GM18858 (cell line): Measurements from ENCODE around the gene TTLL8.
A peak's percentile ranks its signal among the peaks of the same experiment; 100 is the strongest.
"Not testable (repeated sequence)": the region's sequence is repeated elsewhere in the genome, so short reads cannot be mapped to it uniquely, and the experiment has no call there.

Experiments
- ATAC-seq: cut with Tn5 transposase; IDR thresholded peaks from one replicate; pipeline ENCODE4 v1.9.1; 2021; ENCODE audit not compliant: unreplicated experiment

Gene TTLL8

GRCh38 chr22:49992921-49993648, 65.0 kb downstream of the TTLL8 start:
- no peak for ATAC-seq

GRCh38 chr22:49991907-49992533, 66.1 kb downstream of the TTLL8 start:
- ATAC-seq, result no peak

GRCh38 chr22:49991167-49991566, 66.9 kb downstream of the TTLL8 start:
- no peak for ATAC-seq

DNA sequence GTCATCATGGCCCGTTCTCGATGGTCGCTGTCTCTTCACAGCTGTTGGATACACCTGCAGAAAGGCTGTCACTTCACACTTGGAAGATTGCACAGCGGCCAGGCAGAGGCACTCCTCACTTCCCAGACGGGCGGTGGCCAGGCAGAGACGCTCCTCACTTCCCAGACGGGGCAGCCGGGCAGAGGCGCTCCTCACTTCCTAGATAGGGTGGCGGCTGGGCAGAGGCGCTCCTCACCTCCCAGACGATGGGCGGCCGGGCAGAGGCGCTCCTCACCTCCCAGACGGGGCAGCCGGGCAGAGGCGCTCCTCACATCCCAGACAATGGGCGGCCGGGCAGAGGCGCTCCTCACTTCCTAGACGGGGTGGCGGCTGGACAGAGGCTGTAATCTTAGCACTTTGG, 68.3 kb downstream of the TTLL8 start:
- not testable (repeated sequence) for ATAC-seq

GRCh38 chr22:49986325-49986724, 71.8 kb downstream of the TTLL8 start:
- no peak for ATAC-seq

DNA sequence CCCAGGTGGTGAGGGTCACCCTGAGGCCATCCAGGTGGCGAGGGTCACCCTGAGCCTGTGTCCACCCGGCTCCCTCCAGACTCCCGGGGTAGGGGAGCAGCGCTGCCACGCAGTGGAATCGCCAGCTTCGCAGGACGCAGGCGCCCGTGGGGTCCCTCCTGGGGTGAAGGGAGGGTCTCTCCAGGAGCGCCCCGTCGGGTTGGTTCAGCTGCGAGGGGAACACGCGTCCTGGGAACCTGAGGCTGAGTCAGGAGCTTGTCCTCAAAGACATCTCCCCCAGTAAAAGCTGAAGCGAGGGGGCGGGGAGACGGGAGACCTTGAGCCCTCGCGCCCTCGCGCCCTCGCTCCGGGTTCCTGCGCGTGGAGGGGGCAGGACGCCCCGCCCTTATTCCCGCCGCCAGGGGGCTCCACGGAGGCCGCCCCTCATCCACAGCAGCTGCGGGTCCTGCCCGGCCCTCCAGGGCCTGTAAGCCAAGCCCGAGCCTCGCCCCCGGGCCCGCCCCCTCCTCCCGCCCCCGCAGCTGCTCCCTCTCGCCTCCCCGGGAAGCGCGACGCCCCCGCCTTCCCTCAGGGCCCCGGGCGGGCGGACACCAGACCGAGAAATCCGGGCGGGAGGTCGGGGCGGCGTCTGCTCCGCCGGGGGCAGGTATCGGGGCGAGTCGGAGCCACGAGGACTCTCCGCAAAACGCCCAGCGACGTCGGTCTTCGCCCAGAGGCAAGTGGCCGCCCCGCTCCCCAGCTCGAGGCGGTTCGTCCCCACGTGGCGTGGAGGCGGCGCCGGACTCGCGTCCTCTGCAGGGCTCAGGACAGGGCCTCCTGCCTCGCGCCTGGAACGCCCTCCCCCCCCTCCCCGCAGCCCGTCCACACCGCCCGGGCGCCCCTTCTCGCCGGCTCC, 74.7 kb downstream of the TTLL8 start:
- ATAC-seq, result no peak

GRCh38 chr22:49981799-49982198, 76.3 kb downstream of the TTLL8 start:
- not testable (repeated sequence) for ATAC-seq

DNA sequence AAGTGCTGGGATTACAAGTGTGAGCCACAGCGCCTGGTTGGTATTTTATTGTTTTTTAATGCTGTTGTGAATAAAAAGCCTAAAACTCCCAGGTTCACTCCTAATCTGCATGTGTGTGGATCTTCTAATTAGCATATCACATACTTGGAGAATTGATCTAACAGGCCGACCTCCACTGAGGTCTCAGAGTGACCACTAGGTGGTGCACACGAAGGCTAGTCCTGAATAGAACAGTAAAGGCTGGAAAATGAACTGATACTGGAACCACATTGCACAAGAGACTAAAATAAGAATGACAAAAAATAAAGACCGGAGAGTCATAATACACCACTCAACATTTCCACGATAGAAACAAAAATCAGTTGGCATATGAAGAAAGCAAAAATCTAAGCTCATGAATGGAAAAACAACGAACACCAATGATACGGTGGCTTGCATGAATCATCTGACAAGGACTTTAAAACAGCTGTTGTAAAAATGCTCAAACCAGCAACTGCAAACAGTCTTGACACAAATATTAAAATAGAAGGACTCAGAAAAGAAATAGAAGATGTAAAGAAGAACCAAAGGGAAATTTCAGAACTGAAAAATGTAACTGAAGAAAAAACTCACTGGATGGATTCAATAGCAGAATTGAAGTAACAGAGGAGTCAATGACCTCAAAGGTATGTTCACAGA, 78.4 kb downstream of the TTLL8 start:
- no peak for ATAC-seq

DNA sequence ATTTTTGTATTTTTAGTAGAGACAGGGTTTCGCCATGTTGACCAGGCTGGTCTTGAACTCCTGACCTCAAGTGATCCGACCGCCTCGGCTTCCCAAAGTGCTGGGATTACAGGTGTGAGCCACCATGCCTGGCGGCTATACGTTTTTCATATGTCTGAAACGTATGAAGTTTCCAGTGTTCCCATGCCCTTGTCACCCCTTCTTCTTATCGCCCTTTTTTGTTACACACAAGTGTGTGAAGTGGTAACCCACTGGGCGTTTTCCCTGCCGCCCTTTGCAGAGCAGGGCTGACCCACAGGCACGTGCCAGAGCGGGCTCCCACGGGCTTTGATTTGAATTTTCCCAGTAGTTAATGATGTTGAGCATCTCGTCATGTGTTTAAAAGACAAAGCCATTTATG, 80.5 kb downstream of the TTLL8 start:
- ATAC-seq, result no peak

DNA sequence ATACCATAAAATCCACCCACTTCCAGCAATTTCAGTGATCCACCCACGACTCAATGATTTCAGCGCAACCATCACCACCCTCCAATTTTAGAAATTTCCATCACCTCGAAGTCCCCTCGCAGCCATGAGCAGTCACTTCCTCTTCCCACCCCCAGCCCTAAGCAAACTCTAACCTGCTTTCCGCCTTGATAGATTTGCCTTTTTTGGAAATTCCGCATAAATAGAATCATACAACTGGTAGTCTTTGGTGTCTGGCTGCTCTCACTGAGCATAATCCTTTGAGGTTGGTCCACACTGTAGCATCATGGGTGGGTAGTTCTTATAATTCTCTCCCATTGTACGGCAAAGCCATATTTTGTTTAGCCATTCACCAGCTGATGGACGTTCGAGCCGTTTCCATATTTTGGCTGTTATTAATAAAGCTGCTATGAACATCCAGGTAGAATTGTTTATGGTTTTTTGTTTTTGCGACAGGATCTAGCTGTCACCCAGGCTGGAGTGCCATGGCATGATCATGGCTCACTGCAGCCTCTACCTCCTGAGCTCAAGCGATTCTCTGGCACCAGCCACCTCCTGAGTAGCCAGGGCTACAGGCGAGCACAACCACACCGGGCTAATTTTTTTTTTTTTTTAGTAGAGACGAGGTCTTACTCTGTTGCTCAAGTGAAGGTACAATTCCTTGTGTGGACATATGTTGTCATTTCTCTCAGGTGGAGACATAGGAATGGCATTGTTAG, 81.5 kb downstream of the TTLL8 start:
- no peak for ATAC-seq

- ATAC-seq, result no peak
Measured at GRCh38 chr22:49975543-49976389, 82.3 kb downstream of the TTLL8 start.

DNA sequence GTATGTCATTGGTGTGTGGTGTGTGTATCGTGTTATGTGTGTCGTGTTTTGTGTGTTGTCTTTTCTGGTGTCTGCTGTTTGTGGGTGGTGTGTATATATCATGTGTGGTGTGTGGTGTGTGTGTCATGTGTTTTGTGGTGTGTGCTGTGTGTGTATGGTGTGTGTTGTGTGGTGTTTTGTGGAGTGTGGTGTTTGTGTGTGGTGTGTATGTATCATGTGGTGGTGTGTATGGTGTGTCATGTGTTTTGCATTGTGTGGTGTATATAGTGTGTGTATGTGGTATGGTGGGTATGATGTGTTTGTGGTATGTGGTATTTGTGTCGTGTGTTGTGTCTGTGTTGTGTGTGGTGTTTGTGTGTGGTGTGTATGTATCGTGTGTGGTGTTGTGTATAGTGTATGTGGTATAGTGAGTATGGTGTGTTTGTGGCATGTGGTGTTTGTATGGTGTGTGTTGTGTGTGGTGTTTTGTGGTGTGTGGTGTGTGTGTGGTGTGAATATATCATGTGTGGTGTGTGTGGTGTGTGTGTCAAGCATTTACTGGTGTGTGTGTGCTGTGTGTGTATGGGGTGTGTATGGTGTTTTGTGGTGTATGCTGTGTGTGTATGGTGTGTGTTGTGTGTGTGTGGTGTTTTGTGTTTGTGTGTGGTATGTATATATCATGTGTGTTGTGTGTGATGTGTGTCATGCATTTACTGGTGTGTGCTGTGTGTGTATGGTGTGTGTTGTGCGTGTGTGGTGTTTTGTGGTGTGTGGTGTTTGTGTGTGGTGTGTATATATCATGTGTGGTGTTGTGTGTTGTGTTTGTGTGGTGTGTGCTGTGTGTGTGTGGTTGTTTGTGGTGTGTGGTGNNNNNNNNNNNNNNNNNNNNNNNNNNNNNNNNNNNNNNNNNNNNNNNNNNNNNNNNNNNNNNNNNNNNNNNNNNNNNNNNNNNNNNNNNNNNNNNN, 84.8 kb downstream of the TTLL8 start:
- no peak for ATAC-seq

DNA sequence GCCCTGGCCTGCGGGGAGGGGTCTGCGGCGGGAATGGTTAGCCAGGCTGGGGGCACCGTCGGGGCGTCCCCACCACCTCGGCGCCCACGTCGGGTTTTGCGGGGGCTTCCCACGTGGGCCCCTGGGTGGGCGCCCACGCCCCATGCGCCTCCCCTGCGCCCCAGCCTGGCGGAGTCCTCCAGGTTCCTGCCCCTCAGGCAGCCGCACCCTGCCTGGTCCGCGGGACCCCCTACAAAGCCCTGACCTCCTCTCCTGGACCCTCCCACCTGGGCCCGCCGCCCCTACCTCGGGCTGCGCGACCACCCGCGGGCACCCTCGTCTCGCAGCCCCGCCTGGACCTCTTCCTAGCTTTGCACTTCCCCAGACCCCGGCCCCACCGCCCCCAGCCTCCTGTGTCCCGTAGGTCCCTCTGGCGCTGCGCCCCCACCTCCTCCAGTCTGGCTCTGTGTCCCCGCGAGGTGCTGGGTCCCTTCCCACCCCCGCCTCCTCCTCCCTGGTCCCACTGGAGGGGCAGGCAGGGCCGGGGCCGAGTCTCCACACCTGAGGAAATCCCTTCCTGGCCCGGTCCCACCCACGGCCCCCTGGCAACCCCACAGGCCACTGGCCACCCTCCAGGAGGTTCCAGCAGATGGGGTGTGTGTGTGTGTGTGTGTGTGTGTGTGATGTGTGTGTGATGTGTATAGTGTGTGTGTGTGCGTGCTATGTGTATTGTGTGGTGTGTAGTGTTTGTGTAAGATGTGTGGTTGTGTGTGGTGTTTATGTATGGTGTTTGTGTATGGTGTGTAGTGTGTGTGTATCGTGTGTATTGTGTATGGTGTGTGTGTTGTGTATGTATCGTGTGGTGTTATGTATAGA, 85.7 kb downstream of the TTLL8 start:
- ATAC-seq, result no peak

DNA sequence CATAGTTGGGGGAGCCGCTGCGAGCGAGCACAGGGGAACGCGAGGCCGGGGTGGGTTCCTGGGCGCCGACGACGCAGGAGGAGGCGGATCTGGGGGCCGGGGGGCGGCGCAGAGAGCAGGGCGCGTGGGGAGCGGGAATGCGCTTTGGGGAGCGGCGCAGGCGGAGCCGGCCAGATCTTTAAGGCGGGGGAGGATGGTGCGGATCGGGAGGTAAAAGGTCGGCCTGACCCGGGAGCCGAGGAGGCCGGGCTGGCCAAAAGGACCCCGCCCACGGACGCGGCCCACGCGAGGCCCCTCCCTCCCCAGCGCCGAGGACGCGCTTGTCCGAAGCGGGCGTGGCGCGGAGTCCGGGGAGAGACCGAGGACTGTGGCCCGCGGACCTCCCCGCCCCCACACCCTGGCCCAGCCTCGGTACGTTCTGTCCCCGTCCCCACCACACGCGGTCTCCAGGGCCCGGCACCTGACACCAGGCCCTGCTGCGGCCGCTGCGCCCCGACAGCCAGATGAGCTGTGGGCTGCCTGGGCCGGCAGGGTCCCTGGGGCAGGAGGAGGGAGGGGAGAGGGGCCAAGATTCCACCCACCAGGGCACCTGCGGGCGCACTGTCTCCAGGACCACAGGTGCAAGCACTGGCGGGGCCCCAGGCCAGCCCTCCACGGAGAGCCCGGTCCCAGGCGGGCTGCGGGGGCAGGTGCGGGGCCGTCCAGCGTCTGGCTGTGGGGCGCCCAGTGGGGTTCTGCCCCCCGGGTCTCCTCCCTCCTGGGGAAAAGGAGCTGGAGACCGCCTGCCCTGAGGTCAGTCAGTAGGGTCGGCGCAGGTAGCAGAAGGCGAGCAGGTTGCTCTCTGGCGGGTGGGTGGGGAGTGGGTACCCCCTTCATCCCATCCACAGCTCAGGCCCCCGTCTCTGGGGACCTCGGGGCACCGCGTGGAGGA, 86.6 kb downstream of the TTLL8 start:
- no peak for ATAC-seq

GRCh38 chr22:49970528-49971231, 87.4 kb downstream of the TTLL8 start:
- peak; percentile 46 for ATAC-seq
